K562 (cell line): ENCODE data around the gene SERPINA5. TPM values are rescaled to one million over a fixed set of nuclear protein-coding genes. Genes with fewer than 3 reads are reported as not detected.

ENCODE experiments used
- ATAC-seq: fragments of 200-7000 bp; cut with Tn5 transposase; 3 replicates; pipeline ENCODE4 v1.9.1; 2020; ENCODE audit warnings: moderate library complexity
- BruUV-seq: library from RNA; stranded (reverse); fragments of 400-500 nt; replicated peaks from 2 replicates; lab custom pipeline; 2021; lab: Mats Ljungman, UMichigan
- CTCF ChIA-PET: fragments of 300-600 bp; formaldehyde crosslinking; extraction: SDS; loops from one replicate; lab custom pipeline; 2021; ENCODE audit warnings: low intra/inter-chr PET ratio; lab: Yijun Ruan, JAX
- POLR2A ChIA-PET: fragments of 300-600, 350-650 bp; sonication (Branson Sonifier 250); formaldehyde crosslinking; extraction: SDS; loops from one replicate; lab custom pipeline; 2021; ENCODE audit warnings: antibody characterized with exemption, inconsistent platforms; lab: Yijun Ruan, JAX
- DNase-seq, 4 experiments: peaks; one replicate each; pipeline versions ENCODE4 v3.0.0 to v3.0.0-alpha.2; 2011 to 2018; ENCODE audit warnings: low spot score in 3 of 4, mixed read lengths in 3 of 4; ENCODE audit errors: extremely low read depth in 1 of 4
- FAIRE-seq: peaks from 2 replicates; lab custom pipeline; 2011; peaks lifted over from hg19 to GRCh38; lab: Jason Lieb, UNC
- H2AFZ ChIP-seq: 2 replicates; pipeline ENCODE4 v1.6.0; 2011; ENCODE audit warnings: low read depth, low read length, control low read depth, inconsistent platforms
- H3K27ac ChIP-seq: fragments of 200-600 bp; 3 replicates; pipeline ENCODE4 v1.8.0; 2011; ENCODE audit warnings: low read depth, mild to moderate bottlenecking, control low read depth, inconsistent platforms, low read length, moderate library complexity, mixed read lengths; ENCODE audit errors: extremely low read depth
- H3K27me3 ChIP-seq, 2 experiments: fragments of 300-600 bp in 1 of 2; 2 replicates in 1 of 2; 3 replicates in 1 of 2; pipeline versions ENCODE4 v1.6.0 to v1.8.0; 2011; ENCODE audit warnings: inconsistent platforms in 2 of 2, low read length in 2 of 2, mild to moderate bottlenecking in 1 of 2, mixed read lengths in 1 of 2, moderate library complexity in 1 of 2; ENCODE audit not compliant: control insufficient read depth in 2 of 2, insufficient read depth in 2 of 2
- H3K36me3 ChIP-seq: fragments of 300-600 bp; 3 replicates; pipeline ENCODE4 v1.8.0; 2011; ENCODE audit warnings: mild to moderate bottlenecking, low read length, inconsistent platforms; ENCODE audit not compliant: control insufficient read depth, insufficient read depth
- H3K4me1 ChIP-seq, 2 experiments: fragments of 200-600 bp in 1 of 2; replicated peaks in 1 of 2; 2 replicates in 1 of 2; 3 replicates in 1 of 2; pipeline versions ENCODE4 v1.5.1 to v1.8.0; 2011; ENCODE audit warnings: inconsistent platforms in 2 of 2, low read length in 2 of 2, mild to moderate bottlenecking in 1 of 2, mixed read lengths in 1 of 2, moderate library complexity in 1 of 2; ENCODE audit not compliant: control insufficient read depth in 2 of 2, insufficient read depth in 2 of 2
- H3K4me2 ChIP-seq: 2 replicates; pipeline ENCODE4 v1.6.1; 2011; ENCODE audit warnings: low read length, control low read depth, inconsistent platforms, mixed read lengths; ENCODE audit not compliant: insufficient read depth
- H3K4me3 ChIP-seq: fragments of 200-600 bp; sonication (generic), shearing (Covaris generic); 2 replicates; pipeline ENCODE4 v1.5.1; 2016; ENCODE audit warnings: control low read depth, inconsistent platforms
- H3K79me2 ChIP-seq: fragments of 200-600 bp; 3 replicates; pipeline ENCODE4 v1.8.0; 2011; ENCODE audit warnings: low read length, inconsistent platforms; ENCODE audit not compliant: control insufficient read depth, insufficient read depth
- H3K9ac ChIP-seq, 2 experiments: 2 replicates each; pipeline versions ENCODE4 v1.6.0 to v1.6.1; 2011; ENCODE audit warnings: low read depth in 2 of 2, low read length in 2 of 2, control low read depth in 1 of 2, inconsistent platforms in 1 of 2, mild to moderate bottlenecking in 1 of 2, mixed read lengths in 1 of 2; ENCODE audit not compliant: insufficient read depth in 1 of 2
- H3K9me1 ChIP-seq: one replicate; pipeline ENCODE4 v1.6.0; 2011; ENCODE audit warnings: inconsistent platforms, mild to moderate bottlenecking, low read length, moderate library complexity; ENCODE audit not compliant: control insufficient read depth, insufficient read depth
- H3K9me3 ChIP-seq: replicated peaks from 2 replicates; pipeline ENCODE4 v1.5.1; 2011; ENCODE audit warnings: low read depth, low read length, inconsistent platforms; ENCODE audit not compliant: control insufficient read depth, insufficient read depth
- H4K20me1 ChIP-seq: replicated peaks from 2 replicates; pipeline ENCODE4 v1.6.1; 2011; ENCODE audit warnings: low read length, inconsistent platforms, mixed read lengths; ENCODE audit not compliant: control insufficient read depth, insufficient read depth
- BRD9 ChIP-seq: fragments of 450-650 bp; IDR thresholded peaks from 2 replicates; pipeline ENCODE4 v1.6.1; 2018; ENCODE audit warnings: low read depth; ENCODE audit not compliant: partially characterized antibody
- EGR1 ChIP-seq: fragments of 450-650 bp; conservative IDR thresholded peaks from 2 replicates; pipeline ENCODE4 v1.6.1; 2017; ENCODE audit warnings: mild to moderate bottlenecking
- GABPB1 ChIP-seq: sonication (generic); formaldehyde crosslinking; IDR thresholded peaks from 2 replicates; pipeline ENCODE4 v1.8.0; 2022; ENCODE audit warnings: mild to moderate bottlenecking, missing genetic modification reagents
- GTF2B ChIP-seq: IDR thresholded peaks from 2 replicates; pipeline ENCODE4 v1.6.1; 2011; ENCODE audit not compliant: insufficient read length; ENCODE audit errors: extremely low read depth
- JUND ChIP-seq, 2 experiments: IDR thresholded peaks; 2 replicates in 1 of 2; 3 replicates in 1 of 2; pipeline ENCODE4 v1.6.1; 2011; ENCODE audit warnings: borderline replicate concordance in 2 of 2, low read depth in 2 of 2, low read length in 2 of 2, improper control_type of control experiment in 1 of 2, missing biosample characterization in 1 of 2, missing genetic modification characterization in 1 of 2, missing genetic modification reagents in 1 of 2
- RBM14 ChIP-seq: fragments of 200-400 bp; formaldehyde crosslinking; IDR thresholded peaks from 2 replicates; pipeline ENCODE4 v1.6.1; 2018; ENCODE audit warnings: low read depth, mild to moderate bottlenecking, low read length, moderate library complexity, borderline replicate concordance; ENCODE audit not compliant: insufficient read depth
- SAFB2 ChIP-seq: fragments of 200-400 bp; formaldehyde crosslinking; IDR thresholded peaks from 2 replicates; pipeline ENCODE4 v1.6.1; 2018; ENCODE audit warnings: borderline replicate concordance, low read length, low read depth, moderate library complexity; ENCODE audit not compliant: severe bottlenecking
- TCF15 ChIP-seq: fragments of 250-450 bp; sonication (Bioruptor Pico); IDR thresholded peaks from 2 replicates; pipeline ENCODE4 v1.8.0; 2022; ENCODE audit warnings: moderate library complexity, mild to moderate bottlenecking, inconsistent platforms
- ZNF407 ChIP-seq: fragments of 450-650 bp; IDR thresholded peaks from 2 replicates; pipeline ENCODE4 v1.6.1; 2016; ENCODE audit warnings: low read depth
- WGBS: fragments of 100-300 bp; shearing (Covaris generic); methylation state at CpG from one replicate; pipeline ENCODE4 v1.1.6; 2016; ENCODE audit warnings: low coverage, mixed read lengths; ENCODE audit not compliant: insufficient coverage; ENCODE audit errors: missing lambda C conversion rate; 5-methylcytosine and 5-hydroxymethylcytosine counted together
- in situ Hi-C: fragments of 300-500 bp; cut with MboI; formaldehyde crosslinking; loops from 4 replicates; pipeline ENCODE4 v1.15.0; 2018; ENCODE audit warnings: inconsistent platforms, mixed read lengths
- intact Hi-C: fragments of 100-400 bp; cut with micrococcal nuclease; formaldehyde crosslinking; loops from 2 replicates; pipeline ENCODE4 v1.14.2; 2022
- polyA plus RNA-seq, 8 experiments: library from polyadenylated mRNA; depleted of rRNA in 4 of 8; stranded (reverse) in 5 of 8; unstranded in 3 of 8; fragments of >200 nt; fragmentation: Nextera tagmentation in 2 of 8; fragmentation: Illumina TruSeq in 1 of 8; extraction: Ambion mirVana in 2 of 8; extraction: Trizol in 1 of 8; gene quantifications; 2 replicates each; pipeline versions ENCODE4 v1.2.1 to v1.2.3, GENCODE V29; 2011 to 2014; ENCODE audit warnings: inconsistent platforms in 1 of 8, missing spikeins in 1 of 8
- total RNA-seq, 7 experiments: library from RNA; depleted of rRNA in 6 of 7; stranded (reverse); fragments of >200 nt in 6 of 7; fragmentation: Illumina TruSeq in 2 of 7; extraction: Trizol in 2 of 7; gene quantifications; 2 replicates each; pipeline versions ENCODE4 v1.2.1 to v1.2.3, GENCODE V29; 2011 to 2021; ENCODE audit warnings: low replicate concordance in 1 of 7

Gene SERPINA5
- total and polyA plus RNA-seq, 9 of the 15 experiments (the other 6 are each of a cell fraction or from before 2014, with no cell fraction given): 0.38 TPM; not detected in 8

GRCh38 chr14:94573475-94574277 lies 7.5 kb upstream of the SERPINA5 start (continued):
- TF ChIP-seq JUND (IDR thresholded peaks at IDR 0.05; ENCODE audit: borderline replicate concordance, low read depth, low read length) (no peak), JUND (tag; IDR thresholded peaks at IDR 0.05; ENCODE audit: borderline replicate concordance, low read depth, low read length) (no peak)
- TF ChIP-seq, all 486 proteins: peak for 0

- no peak overlapping the region for H3K4me3 ChIP-seq
- ATAC-seq: no peak
- H3K9ac ChIP-seq: no peak overlapping the region
- in situ Hi-C loops (no loop called here), intact Hi-C loops (no loop called here)
- H3K27me3 ChIP-seq: no peaks in the 10 kb centered on the region
- H3K9me1 ChIP-seq: no peaks in the 10 kb centered on the region
- CTCF ChIA-PET: no interaction called here
- no peak for DNase-seq
- no peaks in the 10 kb centered on the region for H4K20me1 ChIP-seq
- H3K9me3 ChIP-seq: no peaks in the 10 kb centered on the region
- 0% methylated on average over 2 of the region's 3 CpGs for WGBS
- no peak for FAIRE-seq
- H3K36me3 ChIP-seq: no peaks in the 10 kb centered on the region
- H3K4me1 ChIP-seq: no peaks in the 10 kb centered on the region
- H3K4me2 ChIP-seq: no peak overlapping the region
- no TSS peak for BruUV-seq
- H3K27ac ChIP-seq: no peak overlapping the region
- H2AFZ ChIP-seq: no peak overlapping the region
- POLR2A ChIA-PET: no interaction called here
- no peaks in the 10 kb centered on the region for H3K79me2 ChIP-seq
- TF ChIP-seq EGR1 (no peak), ZNF407 (no peak), BRD9 (no peak), GABPB1 (no peak), TCF15 (no peak), SAFB2 (no peak), RBM14 (no peak), GTF2B (no peak)
These were observed 6.9 kb upstream of the SERPINA5 start for GRCh38 chr14:94574336-94574735.
